ENCODE data around the gene GOLGA6L10.
"Not testable (repeated sequence)": the region's sequence is repeated elsewhere in the genome, so short reads cannot be mapped to it uniquely, and the experiment has no call there.

GRCh38 chr15:82337051-82337450 is 12.2 kb downstream of the GOLGA6L10 start:
- not testable (repeated sequence) for TF ChIP-seq CTCF (conservative IDR thresholded peaks at IDR 0.05; ENCODE audit: low read depth, low read length); EZH2 (IDR thresholded peaks at IDR 0.05; ENCODE audit: borderline replicate concordance, low read depth, low read length, poor library complexity, severe bottlenecking)

Measured in A673 (cell line).